GM19467 (cell line): ENCODE data around the gene CDC42BPG.

ENCODE experiments used
- ATAC-seq: cut with Tn5 transposase; IDR thresholded peaks from one replicate; pipeline ENCODE4 v1.9.1; 2021; ENCODE audit warnings: mild to moderate bottlenecking, moderate library complexity; ENCODE audit not compliant: unreplicated experiment

CDC42BPG gene

DNA sequence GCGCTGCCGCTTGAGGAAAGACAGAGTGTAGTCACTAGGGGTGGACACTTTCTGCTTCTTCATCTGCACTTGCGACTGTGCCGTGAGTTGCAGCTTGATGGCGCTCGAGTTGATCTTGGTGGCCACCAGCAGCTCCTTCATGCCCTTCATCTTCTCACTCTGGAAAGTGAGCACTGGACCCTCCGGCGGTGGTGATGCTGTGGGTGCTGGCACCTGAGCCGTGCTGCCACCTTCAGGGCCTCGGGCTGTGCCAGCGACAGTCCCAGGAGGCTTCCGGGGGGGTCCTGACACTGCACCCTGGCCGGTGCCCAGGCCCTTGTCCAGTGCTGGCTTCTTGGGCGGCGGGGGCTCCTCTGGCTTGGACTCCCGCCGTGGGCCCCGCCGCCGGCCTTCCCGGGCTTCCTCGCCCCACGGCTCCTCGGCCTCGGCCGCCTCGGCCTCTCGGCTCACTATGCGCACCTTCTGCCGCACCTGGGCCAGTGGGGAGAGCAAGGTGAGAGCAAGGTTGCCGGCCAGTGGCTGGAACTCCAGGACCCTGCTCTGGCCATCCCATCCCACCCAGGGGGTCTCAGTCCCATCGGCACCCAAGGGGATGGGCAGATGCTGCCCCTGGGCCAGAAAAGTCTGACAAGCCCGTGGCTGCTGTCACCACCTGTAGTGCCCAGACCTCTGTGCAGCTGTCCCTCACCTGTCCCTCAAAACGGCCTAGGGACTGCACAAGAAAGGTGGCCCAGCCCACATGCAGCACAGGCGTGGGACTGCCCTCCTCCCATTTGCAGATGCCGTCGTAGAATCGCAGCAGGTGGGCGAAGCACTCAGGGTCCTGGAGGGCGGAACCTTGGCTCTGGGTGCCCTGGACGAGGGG, 39.9 kb downstream of the CDC42BPG start:
- no peak for ATAC-seq

DNA sequence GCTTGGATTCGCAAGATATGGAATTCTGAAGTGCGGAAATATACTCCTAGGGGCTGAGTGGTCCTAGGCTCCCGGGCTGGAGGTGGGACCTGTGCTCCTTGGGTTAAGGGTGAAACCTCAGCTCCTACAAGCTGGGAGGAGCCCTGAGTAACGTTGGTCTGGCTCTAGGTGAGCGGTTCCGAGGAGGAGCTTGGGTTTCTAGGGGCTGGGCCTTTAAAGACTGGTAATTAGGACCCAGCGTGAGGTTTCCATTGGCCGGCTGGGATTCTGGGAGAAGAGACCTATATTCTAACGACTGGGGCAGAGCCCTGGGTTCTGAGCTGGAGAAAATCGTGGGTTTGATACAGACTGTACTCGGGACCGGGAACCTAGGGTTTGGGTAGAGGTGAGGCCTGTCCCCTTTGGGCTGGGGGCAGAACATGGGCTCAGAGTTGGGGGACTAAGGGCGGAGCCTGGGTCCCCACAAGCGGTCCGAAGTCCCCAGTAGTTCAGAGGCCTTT, 40.6 kb downstream of the CDC42BPG start:
- no peak for ATAC-seq

DNA sequence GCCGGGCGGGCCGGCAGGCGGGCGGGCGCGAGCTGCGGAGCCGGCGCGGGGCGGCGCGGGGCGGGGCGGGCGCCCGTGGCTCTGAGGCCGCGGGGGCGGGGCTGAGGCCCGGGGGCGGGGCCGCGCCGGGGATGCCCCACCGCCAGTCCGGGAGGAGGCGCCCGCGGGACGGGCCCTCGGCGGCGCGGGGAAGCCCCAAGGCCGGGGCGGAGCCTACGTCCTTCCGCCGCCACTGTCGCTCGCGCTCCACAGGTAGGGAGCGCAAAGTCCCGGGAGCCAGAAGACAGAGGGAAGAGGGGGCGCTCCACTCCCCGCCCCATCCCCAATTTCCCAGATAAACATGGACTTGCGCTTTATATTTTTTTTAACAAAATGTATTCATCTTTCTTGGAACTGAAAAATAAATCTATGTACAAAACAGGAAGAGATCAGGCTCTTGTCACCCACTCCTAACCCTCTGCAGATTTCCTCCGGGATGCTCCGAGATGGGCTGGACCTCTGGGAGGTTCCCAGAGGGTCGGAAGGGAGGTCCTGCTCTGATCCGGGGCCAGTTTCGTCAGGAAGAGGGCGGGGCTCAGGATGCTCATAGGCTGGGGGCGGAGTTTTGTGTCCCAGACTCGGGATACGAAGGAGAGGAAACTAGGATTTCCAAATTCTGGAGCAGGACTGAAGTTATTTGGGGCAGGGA, 41.2 kb downstream of the CDC42BPG start, which contains the start of gene MAP4K2:
TSS of gene MAP4K2 (minus strand) at position 57 of the 688 bp plus-strand sequence. CDS start 65 bp downstream, outside the sequence.
- ATAC-seq: peak; percentile 53

DNA sequence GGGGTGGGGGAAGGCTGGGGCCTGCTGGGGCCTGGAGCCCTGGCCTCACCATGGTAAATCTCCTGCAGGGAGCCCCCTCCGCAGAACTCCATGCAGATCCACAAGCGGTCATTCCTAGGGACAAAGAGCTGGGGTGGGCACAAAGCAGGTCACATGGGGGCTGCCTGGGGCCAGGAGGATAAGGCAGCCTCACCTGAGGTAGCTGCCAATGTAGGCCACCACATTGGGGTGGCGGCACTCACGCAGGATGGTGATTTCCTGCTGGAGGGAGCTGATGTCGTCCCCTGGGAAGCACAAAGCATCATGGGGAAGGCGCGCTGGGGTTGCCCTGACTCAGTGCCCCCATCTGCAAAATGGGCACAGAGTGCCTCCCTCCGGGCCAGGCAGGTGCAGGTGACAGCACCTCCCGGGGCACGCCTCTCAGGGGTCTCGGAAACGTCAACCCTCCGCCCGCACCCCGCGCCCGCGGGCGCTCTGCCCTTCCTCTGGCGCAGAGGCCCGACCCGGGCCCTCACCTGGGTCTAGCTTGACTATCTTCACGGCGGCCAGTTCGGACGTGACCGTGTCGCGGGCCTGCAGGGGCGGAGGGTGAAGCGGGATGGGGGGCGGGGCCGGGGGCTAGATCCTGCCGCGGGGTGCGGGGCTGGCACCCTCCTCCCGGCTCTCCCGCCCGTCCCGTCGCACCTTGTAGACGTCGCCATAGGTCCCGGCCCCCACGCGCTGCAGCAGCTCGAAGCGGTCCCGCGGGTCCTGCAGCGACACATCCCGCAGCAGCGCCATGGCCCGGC, 41.9 kb downstream of the CDC42BPG start:
- peak; percentile 8 for ATAC-seq

DNA sequence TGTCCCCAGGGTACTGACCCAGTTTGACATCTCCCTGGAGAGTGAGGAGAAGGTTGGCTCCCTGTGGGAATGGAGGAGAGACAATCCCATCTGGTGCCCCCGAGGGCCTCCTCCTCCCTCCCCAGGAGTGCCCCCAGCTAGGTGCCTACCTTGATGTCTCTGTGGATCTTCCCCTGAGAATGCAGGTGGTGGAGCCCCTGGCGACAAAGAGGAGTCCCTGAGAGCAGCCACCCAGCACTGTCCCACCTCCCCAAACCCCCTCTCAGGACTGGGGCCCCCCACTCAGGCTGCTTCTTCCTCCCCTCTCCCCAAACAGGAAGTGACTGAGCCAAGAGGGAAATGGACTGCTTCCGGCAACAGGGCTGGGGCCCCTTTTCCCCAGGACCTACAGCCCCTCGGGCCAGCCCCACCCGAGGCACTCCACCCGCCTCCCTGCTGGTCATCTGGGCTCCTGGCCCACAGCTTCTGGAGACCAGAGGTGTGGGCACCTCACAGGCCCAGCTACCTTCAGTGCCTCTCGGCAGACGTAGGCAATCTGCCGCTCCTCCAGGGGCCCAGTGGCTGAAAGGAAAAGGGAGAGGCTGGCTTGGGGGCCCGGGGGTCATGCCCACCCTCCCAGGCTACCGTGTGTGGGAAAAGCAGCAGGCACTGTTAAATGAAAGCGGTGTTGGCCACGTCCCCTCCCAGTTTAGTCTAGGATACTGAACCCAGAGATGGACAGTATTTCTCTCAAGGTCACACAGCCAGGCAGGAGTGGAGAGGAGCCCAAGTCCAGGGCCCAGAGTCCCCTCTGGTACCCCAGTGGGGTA, 42.7 kb downstream of the CDC42BPG start:
- no peak for ATAC-seq

DNA sequence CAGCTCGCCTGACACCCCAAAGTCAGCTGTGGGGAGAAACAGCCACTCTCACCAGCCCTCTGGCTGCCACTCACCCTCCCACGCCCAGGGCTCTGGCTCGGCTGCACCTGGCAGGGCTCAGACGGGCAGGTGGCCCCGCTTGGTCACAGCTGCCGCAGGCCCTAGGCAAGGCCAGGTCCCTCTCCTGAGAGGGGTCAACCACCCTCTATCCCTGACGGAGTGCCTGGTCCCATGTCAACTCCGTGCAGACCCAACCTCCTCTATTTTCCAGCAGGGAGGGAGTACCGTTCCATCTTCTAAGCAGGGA, 43.3 kb downstream of the CDC42BPG start:
- no peak for ATAC-seq

DNA sequence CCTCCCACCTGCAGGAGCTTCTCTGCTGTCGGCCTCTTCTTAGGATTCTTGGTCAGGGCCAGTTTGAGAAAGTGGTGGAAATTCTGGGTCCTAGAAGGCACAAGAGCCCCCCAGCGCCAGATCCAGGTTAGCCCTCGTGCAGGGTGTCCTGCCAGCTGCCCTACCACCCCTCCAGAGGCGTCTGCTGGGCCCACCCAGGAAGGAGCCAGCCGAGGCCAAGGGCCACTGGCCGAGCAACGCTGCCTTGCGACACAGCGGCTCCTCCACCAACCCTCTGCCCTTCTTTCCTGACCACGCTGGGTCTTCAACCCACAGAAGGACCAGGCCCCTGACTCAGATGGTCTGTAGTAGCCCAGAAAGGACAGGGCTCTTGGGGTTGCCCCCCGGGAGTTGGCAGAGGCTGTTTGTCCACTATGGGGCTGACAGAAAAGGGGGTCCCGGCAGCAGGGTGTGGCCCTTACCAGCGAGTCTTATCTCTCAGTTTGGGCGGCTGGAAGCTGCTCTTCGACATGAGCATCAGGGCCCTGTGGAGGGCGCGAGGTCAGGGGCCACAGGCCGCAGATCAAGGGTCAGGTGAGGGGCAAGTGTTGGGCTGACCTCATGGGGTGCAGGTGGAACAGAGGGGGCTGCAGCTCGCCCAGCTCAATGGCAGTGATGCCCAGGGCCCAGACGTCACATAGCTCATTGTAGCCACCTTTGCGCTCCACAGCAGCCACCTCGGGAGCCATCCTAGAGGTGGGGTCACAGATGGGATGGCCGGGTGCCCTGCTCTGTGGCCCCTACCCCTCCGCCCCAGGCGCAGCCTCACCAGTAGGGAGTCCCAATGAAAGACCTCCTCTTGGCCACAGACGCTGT, 43.9 kb downstream of the CDC42BPG start:
- ATAC-seq: no peak

DNA sequence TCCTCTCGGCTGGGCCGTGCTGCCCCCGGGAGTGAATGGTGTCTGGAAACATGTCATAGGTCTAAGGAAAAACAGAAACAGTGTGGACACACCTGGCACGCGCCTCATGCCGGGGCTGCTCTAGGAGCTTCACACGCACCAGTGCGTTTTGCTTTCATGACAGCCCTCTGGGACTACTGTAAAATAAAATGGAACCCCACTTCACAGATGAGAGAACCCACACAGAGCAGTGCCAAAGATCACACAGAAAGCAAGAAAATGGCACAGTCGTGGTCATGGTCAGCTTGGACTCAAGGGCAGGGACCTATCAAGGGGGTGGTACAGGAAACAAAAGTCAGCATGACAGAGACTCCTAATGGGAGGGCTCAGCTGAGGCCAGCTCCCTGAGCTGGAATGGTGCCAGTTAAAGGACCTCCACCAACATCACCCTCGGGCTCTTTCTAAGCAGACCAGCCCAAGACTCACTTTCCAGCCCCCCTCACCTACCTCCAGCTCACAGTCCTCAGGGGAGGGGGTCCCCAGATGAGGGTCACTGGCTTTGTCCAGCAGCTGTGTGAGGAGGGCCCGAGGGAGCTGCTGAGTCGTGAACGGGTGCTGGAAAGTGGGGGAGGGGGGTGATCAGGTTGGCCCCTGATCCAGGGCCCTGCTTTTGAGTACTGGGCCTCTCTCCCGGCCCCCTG, 44.7 kb downstream of the CDC42BPG start:
- ATAC-seq: no peak

DNA sequence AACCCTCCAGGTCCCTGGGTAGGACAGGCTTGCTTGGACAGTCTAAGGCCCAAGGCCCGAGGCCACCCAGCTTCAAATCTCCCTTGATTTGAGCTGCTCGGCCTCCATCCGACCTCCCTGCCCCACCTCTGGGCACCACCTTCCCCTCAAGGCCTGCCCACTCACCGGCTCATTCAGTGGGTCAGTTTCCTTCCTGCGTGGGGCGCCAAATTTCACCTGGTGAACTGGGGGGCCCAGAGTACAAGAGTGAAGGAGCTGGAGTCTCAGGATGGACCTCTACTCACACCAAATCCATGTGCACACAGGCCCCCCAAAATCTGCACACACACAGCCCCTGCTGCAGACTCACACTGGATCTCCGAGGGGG, 45.2 kb downstream of the CDC42BPG start:
- no peak for ATAC-seq

DNA sequence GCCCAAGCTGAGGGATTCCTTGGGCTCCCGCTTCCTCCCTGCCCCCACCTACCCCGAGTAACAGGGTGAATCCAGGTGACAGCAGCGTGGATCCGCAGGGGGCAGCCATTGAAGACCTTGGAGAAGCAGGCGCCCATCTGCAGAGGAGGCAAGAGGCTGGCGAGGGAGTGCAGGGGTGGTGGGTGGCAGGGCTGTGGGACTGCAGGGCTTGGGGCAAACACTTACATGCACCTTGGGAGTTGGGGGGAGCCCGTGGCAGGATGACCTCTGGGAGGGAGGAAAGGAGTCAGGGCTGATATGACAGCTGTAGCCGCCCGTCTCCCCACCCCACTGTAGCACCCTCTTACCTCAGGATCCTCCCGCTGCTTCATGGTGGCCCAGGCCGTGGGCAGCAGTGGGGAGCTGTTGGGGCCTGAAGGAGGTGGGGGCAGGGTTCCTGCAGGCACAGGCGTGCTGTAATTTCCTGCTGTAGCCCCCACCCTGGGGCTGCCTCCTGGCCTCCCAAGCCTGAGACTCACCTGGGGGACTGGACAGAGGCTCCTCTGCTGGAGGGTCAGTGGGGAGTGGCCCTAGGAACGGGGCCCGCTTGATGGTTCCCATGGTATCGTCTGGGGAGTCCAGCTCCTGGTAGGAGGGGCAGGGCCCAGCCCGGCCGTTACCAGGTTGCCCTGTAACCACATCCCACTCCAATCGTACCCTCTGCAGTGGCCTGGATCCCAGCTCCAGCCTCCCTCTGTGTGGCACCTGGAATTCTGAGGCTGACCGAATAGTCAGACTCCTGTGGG, 47.5 kb downstream of the CDC42BPG start:
- ATAC-seq: no peak

DNA sequence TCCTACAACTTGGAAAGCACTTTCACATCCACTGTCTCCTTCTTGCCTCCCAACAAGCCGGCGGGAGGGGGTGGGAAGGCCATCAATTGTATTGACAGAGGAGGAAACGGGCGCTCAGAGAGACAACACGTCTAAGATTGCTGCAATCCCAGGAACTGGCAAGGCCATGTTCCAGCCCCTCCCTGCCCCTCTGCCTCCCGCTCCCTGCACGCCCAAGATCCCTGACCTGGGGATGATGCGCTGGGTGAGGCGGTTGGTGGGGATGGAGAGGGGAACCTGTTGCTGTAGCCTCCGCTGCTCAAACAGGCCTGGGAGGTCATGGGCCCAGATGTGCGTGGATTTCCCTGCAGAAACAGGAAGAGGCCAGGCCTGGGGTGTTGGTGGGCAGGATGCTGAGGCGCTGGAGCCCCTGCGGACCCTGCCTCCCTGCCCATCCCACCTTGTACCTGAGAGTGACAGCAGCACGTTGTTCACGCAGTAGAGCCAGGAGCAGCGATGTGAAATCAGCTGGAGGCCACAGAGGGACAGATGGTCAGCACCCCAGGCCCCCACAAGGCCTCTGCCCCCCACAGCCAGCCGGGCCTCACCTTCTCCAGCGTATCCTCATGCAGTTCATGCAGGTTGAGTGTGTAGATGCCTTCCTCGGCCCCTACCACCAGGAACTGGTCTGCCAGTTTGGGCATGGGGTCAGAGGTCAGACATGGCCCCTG, 48.3 kb downstream of the CDC42BPG start:
- no peak for ATAC-seq

DNA sequence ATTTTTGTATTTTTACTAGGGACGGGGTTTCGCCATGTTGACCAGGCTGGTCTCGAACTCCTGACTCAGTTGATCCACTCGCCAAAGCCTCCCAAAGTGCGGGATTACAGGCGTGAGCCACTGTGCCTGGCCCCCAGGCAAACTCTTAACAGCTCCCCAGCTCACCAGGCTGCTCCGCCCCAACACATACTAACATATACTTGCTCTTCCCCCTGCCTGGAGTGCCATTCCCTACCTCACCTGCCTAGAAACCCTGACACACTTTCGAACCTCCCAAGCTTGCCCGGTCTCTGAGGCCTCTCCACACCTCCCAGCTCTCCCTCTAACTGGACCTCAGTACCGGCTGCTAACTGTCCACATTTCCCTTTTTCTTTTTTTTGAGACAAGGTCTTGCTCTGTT, 49.9 kb downstream of the CDC42BPG start:
- ATAC-seq: no peak

DNA sequence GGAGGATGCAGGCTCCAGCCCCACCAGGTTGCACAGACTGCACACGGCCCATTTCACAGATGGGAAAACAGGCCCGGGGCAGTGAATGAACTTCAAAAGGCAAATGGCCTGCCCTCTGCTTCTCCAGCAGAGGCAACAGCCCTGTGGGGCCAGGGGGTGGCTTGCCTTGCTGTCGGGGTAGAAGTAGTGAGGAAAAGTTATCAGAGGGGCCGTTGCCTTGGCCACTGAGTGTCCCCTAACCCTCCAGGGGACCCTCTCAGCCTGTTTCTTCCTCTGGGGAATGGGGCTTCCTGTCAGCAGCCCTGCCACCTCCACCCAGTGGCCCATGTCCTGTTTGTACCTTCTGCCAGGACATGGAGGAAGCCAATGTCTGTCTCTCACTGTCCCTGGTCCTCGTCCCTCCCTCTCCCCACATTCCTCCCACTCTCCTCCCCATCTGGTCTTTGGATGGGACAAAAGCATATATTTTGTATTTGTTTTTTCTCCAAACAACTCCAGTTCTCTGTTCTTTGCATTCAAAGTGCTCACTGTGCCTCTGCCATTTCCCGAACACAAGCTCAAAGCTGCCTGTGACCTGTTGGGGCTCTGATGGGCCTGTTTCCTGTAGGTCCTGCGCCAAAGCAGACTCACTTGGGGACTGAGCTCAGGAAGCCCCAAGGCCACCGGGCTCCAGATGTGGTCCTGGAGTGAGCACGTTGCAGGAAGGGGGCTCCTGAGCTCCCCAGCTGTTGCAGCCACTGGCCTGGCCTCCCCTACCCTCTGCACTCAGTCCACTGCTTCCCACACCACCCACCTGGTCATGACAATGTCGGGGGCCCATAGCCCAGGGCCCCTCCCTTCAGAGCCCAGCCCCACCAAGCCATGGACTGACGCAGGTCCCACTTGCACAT, 50.9 kb downstream of the CDC42BPG start:
- no peak for ATAC-seq

DNA sequence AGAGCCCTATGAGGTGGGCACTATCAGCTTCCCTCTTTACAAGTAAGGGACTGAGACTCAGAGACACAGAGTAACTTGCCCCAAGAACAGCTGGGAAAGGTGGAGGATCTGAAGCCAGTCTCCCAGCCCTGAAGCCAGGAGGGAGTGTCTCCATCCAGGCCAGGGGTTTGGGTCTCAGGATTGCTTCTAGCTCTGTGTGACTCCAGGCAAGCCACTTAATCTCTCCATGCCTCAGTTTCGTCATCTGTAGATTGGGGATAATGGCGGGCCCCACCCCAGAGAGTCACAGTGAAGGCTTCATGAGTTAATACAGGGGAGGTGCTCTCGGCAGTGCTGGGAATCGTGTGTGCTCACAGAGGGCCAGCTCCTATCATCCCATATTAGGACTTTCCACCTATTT, 52.0 kb downstream of the CDC42BPG start:
- ATAC-seq: no peak

DNA sequence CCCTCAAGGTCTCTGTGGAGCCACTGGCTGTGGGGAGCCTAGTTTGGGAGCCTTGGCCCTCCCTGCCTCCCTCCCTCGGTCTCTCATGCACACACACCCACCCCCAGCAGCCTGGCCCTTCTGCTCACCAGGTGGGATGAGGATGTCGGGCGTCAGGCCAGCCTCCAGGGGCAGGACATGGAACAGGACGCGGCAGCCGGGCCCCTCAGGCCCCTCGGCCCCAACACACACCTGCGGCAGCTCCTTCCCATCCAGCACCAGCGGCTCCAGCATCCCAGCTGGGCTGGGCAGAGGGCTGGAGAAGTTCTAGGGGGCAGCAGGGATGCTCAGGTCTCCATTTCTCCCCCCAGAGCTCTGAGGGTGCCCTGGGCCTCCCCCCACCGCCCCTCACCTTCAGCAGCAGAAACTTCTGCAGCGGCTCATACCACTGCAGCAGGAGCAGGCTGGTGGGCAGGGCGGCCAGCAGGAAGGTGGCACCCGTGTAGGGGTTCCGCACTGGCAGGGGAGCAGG, 52.6 kb downstream of the CDC42BPG start:
- no peak for ATAC-seq
